Kidney tubule cell (primary cell): ENCODE measurements around the gene SLC33A1.
"Not testable (repeated sequence)": the region's sequence is repeated elsewhere in the genome, so short reads cannot be mapped to it uniquely, and the experiment has no call there.

Experiments used
- DNase-seq: peaks from one replicate; pipeline ENCODE4 v3.0.0-alpha.2; 2018; ENCODE audit warnings: low spot score

SLC33A1 gene

DNA sequence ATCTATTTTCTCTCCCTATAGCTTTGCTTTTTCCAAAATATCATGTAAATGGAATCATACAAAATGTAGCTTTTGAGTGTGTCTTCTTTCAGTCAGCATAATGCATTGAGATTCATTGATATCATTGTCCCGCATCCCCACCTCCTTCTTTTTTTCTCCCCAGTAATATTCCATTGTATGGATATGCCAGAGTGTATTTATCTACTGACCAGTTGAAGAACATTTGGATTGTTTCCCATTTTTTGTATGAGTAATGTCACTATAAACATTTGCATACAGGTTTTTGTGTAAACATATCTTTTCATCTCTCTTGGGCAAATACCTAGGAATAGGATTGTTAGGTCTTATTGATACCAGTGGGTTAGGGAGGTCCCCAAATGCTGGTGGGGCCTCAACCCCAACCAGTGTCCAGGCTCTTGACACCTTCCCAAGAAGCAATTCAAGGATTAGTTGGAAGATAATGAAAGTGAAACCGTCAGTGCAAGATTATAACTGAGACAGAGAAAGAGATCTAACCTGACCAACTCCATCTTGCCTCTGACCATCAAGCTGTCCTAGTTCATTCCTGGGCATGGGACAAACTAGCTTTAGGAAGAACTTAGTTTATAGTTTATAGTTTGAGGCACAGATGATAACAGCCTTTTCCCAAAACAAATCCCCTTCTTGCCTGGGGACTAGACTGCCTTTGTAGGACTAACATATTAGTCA lies 7.4 kb upstream of the SLC33A1 start:
- no peak for DNase-seq

DNA sequence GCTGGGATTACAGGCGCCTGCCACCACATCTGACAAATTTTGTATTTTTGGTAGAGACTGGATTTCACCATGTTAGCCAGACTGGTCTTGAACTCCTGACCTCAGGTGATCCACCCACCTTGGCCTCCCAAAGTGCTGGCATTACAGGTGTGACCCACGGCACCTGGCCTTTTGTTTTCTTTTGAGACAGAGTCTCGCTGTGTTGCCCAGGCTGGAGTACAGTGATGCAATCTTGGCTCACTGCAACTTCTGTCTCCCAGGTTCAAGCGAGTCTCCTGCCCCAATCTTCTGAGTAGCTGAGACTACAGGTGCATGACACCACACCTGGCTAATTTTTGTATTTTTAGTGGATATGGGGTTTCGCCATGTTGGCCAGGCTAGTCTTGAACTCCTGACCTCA lies 6.2 kb upstream of the SLC33A1 start:
- not testable (repeated sequence) for DNase-seq

DNA sequence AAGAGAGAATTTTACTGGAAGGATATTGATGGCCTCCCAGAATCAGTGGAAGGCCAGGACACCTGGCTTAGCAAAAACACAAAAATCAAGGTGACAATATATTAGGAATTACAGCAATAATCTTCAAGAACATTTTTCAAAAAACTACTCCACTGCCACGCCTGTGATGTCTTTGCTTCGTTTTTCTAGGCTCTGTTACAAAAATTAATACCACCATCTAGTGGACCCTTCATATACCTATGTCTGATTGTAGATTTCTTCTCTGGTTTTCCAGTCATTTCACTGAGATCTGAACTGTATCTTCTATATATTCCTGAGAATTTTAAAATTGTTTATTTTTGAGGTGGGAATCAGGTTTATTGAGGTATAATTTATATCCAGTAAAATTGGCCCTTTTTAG lies 5.6 kb upstream of the SLC33A1 start:
- DNase-seq = peak; percentile 16

- peak; percentile 20 for DNase-seq
Measured at GRCh38 chr3:155853214-155854140, 750 bp downstream of the SLC33A1 start.

- DNase-seq = no peak
Measured at GRCh38 chr3:155852341-155852740, 1.9 kb downstream of the SLC33A1 start.

DNA sequence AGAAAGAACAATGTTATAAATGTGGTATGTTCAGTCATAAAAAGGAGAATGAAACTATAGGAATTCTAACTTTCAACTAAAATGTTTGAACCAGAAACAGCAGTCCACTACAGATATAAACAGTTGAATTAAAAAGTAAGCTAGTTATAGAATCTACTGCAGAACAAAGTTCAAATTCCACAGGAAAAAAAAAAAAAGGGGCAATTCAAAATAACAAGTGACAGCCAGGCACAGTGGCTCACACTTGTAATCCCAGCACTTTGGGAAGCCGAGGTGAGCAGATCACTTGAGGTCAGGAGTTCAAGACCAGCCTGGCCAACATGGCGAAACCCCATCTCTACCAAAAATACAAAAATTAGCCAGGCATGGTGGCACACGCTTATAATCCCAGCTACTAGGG lies 4.8 kb downstream of the SLC33A1 start:
- DNase-seq = not testable (repeated sequence)

- no peak for DNase-seq
Measured at GRCh38 chr3:155847993-155848392, 6.2 kb downstream of the SLC33A1 start.

- DNase-seq = no peak
Measured at GRCh38 chr3:155846119-155846518, 8.1 kb downstream of the SLC33A1 start.

- DNase-seq = no peak
Measured at GRCh38 chr3:155843569-155843968, 10.7 kb downstream of the SLC33A1 start.

GRCh38 chr3:155835341-155836071 lies 18.7 kb downstream of the SLC33A1 start:
- no peak for DNase-seq

GRCh38 chr3:155828490-155829098 lies 25.6 kb downstream of the SLC33A1 start:
- not testable (repeated sequence) for DNase-seq

GRCh38 chr3:155815030-155815545 lies 39.1 kb downstream of the SLC33A1 start:
- DNase-seq = peak; percentile 49

GRCh38 chr3:155813224-155813623 lies 41.0 kb downstream of the SLC33A1 start:
- not testable (repeated sequence) for DNase-seq

DNA sequence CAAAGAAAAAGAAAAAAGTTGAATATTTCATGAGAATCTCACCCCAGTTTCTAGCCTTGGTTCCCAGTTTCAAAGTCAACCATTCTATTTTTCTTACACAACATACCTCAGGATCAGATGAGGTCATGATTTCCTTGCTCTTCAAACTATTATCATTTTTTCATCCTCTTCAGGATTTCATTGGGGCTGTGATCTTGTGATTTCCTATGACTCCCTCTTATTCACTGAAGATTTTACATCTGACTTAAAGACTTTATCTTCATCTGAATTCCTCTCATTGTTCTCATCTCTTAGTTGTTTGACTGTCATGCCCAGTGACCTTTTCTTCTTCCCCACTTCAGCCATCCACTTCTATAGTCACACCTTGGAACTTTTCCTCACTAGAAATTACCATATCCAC lies 45.0 kb downstream of the SLC33A1 start:
- peak; percentile 37 for DNase-seq

- peak; percentile 12 for DNase-seq
Measured at GRCh38 chr3:155807823-155808222, 46.4 kb downstream of the SLC33A1 start.

DNA sequence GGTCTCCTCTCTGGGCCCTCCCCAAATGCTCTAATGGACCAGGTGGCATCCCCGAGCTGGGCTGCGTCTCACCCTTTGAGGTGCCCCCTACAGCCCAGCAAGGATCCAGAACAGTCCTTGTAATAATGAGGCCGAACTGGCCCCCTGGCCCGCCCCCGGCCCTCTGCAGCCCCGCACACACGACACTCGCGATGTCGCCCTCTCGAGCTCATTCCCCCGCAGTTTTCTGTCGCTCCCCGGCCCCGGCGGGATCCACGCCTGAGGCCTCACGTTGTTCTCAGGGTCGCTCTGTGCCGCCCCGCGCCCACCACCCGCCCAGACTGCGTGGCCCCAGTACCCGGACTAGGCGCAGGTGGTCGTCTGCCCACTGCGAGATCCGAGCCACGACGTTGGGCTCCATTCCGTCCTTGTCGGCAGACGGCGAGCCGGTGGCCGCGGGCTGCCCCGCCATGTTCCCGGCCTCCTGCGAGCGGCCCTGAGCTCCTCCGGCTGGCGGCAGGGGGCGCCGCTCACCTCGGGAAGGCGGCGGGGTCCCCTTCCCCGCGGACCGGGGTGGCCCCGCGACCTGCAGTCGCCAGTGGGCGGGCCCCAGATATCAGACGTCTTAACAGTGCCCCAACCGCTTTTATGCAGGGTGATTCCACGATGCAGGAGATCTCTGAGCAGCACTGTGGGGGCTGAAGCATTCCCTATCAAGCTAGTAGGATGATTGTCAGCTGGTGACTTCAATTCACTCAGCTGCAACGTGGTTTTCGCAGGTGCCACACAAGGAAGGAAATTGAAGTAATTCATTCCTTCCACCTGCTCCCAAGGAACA lies 48.2 kb downstream of the SLC33A1 start, which contains the start of gene C3orf33:
TSS of gene C3orf33 (minus strand) at position 477 of the 817 bp plus-strand sequence. CDS start at position 451, 26 bp downstream.
- peak; percentile 74 for DNase-seq

DNA sequence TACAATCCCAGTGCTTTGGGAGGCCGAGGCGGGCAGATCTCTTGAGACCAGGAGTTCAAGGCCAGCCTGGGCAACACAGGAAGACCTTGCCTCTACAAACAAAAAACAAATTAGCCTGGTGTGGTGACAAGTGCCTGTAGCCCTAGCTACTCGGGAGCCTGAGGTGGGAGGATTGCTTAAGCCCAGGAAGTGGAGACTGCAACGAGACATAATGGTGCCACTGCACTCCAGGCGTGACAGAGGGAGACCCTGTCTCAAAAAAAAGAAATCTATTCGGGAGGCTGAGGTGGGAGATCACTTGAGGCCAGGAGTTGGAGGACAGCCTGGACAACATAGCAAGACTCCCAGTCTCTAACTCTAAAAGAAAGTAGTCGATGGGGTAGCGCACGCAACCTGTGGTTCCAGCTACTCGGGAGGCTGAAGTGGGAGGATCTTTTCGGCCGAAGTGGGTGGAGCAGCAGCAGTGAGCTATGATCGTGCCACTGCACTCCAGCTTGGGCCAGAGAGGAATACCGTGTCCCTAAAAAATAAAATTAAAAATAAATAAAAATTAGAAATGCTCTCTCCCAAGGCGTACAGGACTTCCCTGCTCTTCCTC lies 48.9 kb downstream of the SLC33A1 start:
- DNase-seq = peak; percentile 56

DNA sequence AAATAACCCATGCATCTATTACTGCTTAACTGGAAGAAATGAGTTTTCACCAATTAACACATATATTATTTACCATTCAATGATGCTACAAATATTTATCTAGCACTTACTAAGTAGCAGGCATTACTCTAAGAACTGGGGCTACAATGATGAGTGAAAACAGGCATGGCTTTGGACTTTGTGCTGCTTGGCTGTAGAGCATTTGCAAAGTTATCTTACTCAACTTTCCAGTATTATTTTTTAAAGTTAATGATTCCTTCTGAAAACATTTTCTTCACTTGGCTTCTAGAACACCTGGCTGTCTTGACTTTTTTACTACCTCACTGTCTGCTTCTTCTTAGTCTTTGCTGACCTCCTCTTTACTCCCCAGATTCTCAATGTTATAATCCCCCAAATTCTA lies 49.9 kb downstream of the SLC33A1 start:
- no peak for DNase-seq

DNA sequence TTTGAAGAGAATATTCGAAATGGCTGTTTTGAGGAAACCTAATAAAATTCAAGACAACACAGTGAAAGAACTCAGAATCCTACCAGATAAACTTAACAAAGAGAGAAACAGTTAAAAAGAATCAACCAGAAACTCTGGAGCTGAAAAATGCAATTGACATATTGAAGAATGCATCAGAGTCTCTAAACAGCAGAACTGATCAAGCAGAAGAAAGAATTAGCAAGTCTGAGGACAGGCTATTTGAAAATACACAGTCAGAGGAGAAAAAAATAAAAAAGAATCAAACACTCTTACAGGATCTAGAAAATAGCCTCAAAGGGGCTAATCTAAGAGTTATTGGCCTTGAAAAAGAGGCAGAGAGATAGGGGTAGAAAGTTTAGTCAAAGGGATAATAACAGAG lies 61.7 kb downstream of the SLC33A1 start:
- no peak for DNase-seq

- peak; percentile 60 for DNase-seq
Measured at GRCh38 chr3:155791190-155791589, 63.0 kb downstream of the SLC33A1 start.
